ENCODE data around the gene R3HCC1L. TPM values are rescaled to one million over a fixed set of nuclear protein-coding genes. Genes with fewer than 3 reads are reported as not detected.
A peak's percentile ranks its signal among the peaks of the same experiment; 100 is the strongest.

R3HCC1L gene
- polyA plus RNA-seq (2012; ENCODE audit: low read depth, missing spikeins): 10.6 TPM

DNA sequence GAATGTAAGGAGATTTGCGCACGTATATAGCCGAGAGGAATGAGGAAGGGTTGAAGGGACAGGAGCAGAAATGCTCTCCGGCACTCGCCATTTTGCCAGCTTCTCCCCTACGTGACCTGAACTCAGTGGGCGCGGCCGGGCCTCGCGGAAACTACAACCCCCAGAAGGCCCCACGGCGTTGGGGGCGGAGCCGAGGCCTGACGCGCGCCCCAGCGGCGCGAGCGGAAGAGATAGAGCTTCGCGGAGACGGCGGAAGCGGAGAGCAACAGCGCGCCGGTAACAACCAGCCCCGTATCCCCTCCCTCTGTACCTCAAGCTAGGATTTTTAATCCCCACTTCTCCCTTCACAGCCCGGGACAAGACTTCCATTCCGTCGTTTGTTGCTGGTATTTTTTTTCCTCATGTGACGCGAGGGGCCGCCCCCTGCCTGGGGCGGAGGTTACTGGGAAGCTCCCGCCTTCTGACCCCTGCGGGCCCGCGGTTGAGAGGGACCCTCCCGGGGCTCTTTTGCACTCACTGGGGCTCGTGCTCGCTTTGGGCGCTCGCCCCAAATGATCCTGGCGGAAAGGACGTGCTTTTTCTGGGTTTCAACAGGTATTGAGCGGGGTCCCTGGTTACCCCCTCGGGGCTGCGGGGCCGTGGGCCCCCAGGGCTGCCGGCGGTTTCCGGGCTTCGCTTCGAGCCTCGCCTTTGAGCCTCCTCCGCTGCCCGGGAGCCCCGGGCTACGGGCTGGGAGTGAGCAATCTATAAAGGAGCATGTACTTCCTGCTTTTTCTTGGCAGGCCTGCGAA, at the start of gene R3HCC1L:
Gene R3HCC1L, plus strand, starts transcription at position 227 of the 791 bp plus-strand sequence. CDS start 73,458 bp downstream, outside the sequence.
- peak; percentile 70 for DNase-seq (ENCODE audit: insufficient read length, low spot score)
- peak; percentile 81 for TF ChIP-seq POLR2AphosphoS5 (IDR thresholded peaks at IDR 0.05; ENCODE audit: low read depth, low read length)
- peak; percentile 78; the same call in 1 of the 2 replicates for TF ChIP-seq POU2F2 (IDR thresholded peaks at IDR 0.05; ENCODE audit: low read depth, low read length)
- peak; percentile 90 for TF ChIP-seq POLR2A (IDR thresholded peaks at IDR 0.05; ENCODE audit: low read depth, low read length)
- TF ChIP-seq PAX5 (IDR thresholded peaks at IDR 0.05; ENCODE audit: insufficient read depth, low read length, severe bottlenecking): no peak
- peak; percentile 13; the same call in 1 of the 2 replicates for TF ChIP-seq SPI1 (IDR thresholded peaks at IDR 0.05; ENCODE audit: low read depth, low read length)
- peak; percentile 62; the same call in 1 of the 2 replicates for TF ChIP-seq TAF1 (IDR thresholded peaks at IDR 0.05; ENCODE audit: low read depth, low read length)
- peak; percentile 98 for FAIRE-seq

DNA sequence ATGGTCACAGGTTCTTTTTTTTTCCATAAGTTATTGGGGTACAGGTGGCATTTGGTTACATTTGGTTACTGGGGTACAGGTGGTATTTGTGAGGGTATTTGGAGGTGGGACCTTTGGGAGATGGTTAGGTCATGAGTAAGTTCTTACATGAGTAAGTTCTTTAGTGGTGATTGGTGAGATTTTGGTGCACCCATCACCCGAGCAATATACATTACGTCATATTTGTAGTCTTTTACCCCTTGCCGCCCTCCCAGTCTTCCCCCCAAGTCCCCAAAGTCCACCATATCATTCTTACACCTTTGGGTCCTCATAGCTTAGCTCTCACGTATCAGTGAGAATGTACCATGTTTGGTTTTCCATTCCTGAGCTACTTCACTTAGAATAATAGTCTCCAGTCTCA, 49.2 kb upstream of the R3HCC1L start:
- TF ChIP-seq SPI1 (IDR thresholded peaks at IDR 0.05; ENCODE audit: low read depth, low read length): no peak
- TF ChIP-seq POLR2AphosphoS5 (IDR thresholded peaks at IDR 0.05; ENCODE audit: low read depth, low read length): no peak
- TF ChIP-seq TAF1 (IDR thresholded peaks at IDR 0.05; ENCODE audit: low read depth, low read length): no peak
- TF ChIP-seq PAX5 (IDR thresholded peaks at IDR 0.05; ENCODE audit: insufficient read depth, low read length, severe bottlenecking): no peak
- TF ChIP-seq POLR2A (IDR thresholded peaks at IDR 0.05; ENCODE audit: low read depth, low read length): no peak
- no peak for TF ChIP-seq POU2F2 (IDR thresholded peaks at IDR 0.05; ENCODE audit: low read depth, low read length)
- FAIRE-seq (no peak), DNase-seq (ENCODE audit: insufficient read length, low spot score) (no peak)

DNA sequence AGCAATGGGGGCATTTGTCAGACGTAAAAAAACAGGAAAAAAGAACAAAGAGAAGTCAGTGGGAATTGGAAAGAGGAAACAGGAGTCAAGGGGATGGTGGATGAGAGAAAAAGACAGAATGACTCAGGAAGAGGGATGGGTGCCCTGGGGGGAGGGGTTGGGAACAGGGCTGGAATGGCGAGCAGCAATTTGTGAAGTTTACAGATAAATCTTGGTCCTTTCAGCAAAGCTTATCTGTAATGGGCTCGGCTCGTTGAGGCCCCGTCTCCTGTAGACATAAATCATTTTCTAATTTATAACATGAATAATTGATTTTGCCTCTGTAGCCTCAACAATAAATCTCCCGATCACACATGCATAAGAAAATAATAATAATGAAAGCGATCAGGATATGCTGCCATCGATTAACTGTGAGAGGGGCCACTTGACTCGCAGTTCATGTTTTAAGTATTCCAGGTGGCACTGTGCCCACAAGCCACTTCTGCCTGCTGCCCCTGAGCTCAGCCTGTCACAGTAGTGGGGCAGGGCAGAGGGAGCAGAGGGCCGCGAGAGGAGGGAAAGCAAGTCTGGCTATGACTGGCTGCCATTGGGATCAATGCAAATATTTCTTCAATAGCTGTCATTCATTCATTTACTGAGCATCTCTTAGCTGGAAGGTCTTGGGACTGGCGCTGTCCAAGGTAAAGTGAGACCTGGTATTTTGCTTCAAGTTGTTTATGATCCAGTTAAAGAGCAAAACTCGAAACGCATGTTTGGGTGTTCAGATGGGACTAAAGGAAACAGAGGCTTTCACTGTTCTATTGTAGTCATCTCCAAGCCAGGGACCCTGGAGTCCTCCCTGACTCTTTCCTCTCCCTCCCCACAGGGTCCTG, 47.4 kb upstream of the R3HCC1L start:
- TF ChIP-seq POLR2AphosphoS5 (IDR thresholded peaks at IDR 0.05; ENCODE audit: low read depth, low read length) (no peak), POU2F2 (IDR thresholded peaks at IDR 0.05; ENCODE audit: low read depth, low read length) (no peak), SPI1 (IDR thresholded peaks at IDR 0.05; ENCODE audit: low read depth, low read length) (no peak), TAF1 (IDR thresholded peaks at IDR 0.05; ENCODE audit: low read depth, low read length) (no peak), POLR2A (IDR thresholded peaks at IDR 0.05; ENCODE audit: low read depth, low read length) (no peak), PAX5 (IDR thresholded peaks at IDR 0.05; ENCODE audit: insufficient read depth, low read length, severe bottlenecking) (no peak)
- DNase-seq (ENCODE audit: insufficient read length, low spot score): no peak
- FAIRE-seq: no peak

DNA sequence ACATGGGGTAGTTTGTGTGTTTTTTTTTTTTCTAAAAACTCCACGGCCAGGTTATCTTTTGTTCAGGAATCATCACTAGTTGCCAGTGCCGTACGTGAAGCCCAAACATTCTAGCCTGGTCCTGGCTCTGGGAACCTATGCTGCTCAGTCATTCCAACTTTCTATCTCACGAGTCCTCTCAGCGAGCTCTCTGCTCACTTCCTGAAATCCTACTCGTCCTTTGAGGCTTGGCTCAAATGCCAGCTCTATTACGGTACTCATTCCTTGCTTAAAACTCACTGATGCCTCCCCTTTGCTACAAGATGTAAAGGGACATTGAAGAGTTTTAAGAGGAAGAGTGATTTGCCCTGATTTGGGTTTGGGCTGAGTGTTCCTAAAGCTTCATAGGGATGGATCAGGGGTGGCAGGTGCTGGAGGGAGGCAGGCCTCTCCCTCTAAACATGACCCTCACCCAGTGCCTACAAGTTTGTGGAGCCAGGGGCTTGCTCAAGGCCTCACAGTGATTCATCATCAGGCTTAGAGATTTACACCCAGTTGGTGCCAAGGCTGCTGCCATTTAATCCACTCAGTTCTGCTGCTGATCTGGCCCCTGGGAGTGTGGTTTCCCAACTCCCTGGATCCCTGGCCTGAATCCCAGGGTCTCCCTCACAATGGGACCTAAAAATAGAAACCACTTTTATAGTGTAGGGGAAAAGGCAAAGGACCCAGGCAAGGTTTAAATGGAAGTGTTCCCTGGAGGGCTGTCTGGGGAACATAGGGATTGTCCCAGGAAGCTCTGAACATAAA, 46.1 kb upstream of the R3HCC1L start:
- FAIRE-seq: no peak
- TF ChIP-seq POLR2AphosphoS5 (IDR thresholded peaks at IDR 0.05; ENCODE audit: low read depth, low read length) (no peak), TAF1 (IDR thresholded peaks at IDR 0.05; ENCODE audit: low read depth, low read length) (no peak), POLR2A (IDR thresholded peaks at IDR 0.05; ENCODE audit: low read depth, low read length) (no peak), SPI1 (IDR thresholded peaks at IDR 0.05; ENCODE audit: low read depth, low read length) (no peak), PAX5 (IDR thresholded peaks at IDR 0.05; ENCODE audit: insufficient read depth, low read length, severe bottlenecking) (no peak), POU2F2 (IDR thresholded peaks at IDR 0.05; ENCODE audit: low read depth, low read length) (no peak)
- no peak for DNase-seq (ENCODE audit: insufficient read length, low spot score)

DNA sequence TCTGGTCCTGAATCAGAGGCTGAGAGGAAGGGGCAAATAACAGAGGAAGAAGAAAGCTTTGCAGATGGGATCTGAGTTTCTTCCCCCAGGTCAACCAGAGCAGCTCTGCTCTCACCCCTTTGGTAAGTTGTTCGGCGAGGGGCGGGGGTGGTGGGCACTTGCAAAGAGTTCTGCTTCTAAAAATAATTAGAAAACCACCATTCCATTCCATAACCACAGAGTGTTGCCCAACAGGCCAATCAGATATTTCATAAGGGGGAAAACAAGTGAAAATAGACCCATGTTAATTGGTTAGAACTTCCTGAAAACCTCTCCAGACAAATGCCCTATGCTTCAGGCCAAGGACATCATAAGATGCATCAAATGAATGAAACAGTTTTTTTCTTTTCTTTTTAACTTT, 43.6 kb upstream of the R3HCC1L start:
- no peak for FAIRE-seq
- DNase-seq (ENCODE audit: insufficient read length, low spot score): no peak
- TF ChIP-seq POLR2A (IDR thresholded peaks at IDR 0.05; ENCODE audit: low read depth, low read length): no peak

DNA sequence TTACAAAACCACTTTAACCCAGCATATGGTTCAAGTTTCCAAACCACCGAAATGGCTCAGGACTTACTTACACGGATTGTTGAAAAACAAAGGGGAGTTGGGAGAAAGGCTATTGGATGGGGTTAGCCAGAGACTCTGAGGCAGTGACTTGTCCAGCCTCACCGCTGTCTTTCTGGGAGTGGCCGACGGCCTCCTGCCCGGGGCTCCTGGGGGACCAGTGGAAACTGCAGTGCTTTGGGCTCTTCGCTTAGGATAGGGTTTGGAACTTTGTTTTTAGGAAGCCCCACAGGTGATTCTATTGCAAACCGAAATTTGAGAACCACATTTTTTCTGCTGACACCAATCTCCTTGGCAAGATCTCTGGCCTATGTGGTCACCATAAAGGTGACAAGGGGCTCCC, 38.1 kb upstream of the R3HCC1L start:
- DNase-seq (ENCODE audit: insufficient read length, low spot score) (no peak), FAIRE-seq (no peak)
- TF ChIP-seq PAX5 (IDR thresholded peaks at IDR 0.05; ENCODE audit: insufficient read depth, low read length, severe bottlenecking) (no peak), POU2F2 (IDR thresholded peaks at IDR 0.05; ENCODE audit: low read depth, low read length) (no peak), POLR2A (IDR thresholded peaks at IDR 0.05; ENCODE audit: low read depth, low read length) (no peak), TAF1 (IDR thresholded peaks at IDR 0.05; ENCODE audit: low read depth, low read length) (no peak), POLR2AphosphoS5 (IDR thresholded peaks at IDR 0.05; ENCODE audit: low read depth, low read length) (no peak), SPI1 (IDR thresholded peaks at IDR 0.05; ENCODE audit: low read depth, low read length) (no peak)

DNA sequence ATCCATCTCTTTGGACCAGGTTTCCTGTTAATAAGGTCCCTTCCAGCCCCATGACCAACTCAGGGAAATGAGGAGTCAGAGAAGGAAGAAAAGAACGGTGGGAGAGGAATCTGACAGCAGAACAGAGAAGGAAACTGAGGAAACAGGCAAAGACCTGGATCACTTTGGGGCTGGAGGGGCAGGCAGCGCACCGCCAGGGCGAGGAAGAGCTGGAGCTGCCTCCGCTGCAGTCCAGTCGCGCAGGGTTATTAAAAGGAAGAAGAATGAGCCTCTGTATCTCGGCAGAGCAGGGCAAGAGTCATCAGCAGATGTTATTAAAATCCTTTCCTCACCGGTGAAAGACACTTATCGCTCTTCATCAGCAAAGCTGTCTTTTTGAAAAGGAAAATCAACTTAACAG, 37.7 kb upstream of the R3HCC1L start:
- DNase-seq (ENCODE audit: insufficient read length, low spot score) (no peak), FAIRE-seq (no peak)
- no peak for TF ChIP-seq POLR2AphosphoS5 (IDR thresholded peaks at IDR 0.05; ENCODE audit: low read depth, low read length)
- TF ChIP-seq PAX5 (IDR thresholded peaks at IDR 0.05; ENCODE audit: insufficient read depth, low read length, severe bottlenecking): no peak
- TF ChIP-seq SPI1 (IDR thresholded peaks at IDR 0.05; ENCODE audit: low read depth, low read length): no peak
- TF ChIP-seq POU2F2 (IDR thresholded peaks at IDR 0.05; ENCODE audit: low read depth, low read length): no peak

DNA sequence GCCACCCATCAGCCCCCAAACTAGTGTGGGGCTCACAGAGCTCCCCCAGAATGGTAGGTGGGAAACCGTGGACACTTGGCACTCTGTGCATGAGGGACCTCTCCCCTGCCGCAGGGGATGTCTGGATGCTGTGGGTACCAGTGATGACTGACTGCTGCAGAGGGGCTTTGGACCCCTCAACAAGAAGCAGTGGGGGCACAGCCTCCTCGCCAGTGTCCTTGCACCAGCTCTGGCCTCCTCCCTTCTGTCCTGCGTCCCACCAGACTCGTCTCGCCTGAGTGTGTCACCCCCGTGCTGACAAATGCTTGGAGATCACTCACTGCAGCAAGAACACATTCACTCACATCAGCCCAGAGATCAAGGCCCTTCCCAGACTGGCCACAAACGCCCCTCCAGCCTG, 37.3 kb upstream of the R3HCC1L start:
- DNase-seq (ENCODE audit: insufficient read length, low spot score) (no peak), FAIRE-seq (no peak)
- TF ChIP-seq POU2F2 (IDR thresholded peaks at IDR 0.05; ENCODE audit: low read depth, low read length) (no peak), POLR2A (IDR thresholded peaks at IDR 0.05; ENCODE audit: low read depth, low read length) (no peak), TAF1 (IDR thresholded peaks at IDR 0.05; ENCODE audit: low read depth, low read length) (no peak), SPI1 (IDR thresholded peaks at IDR 0.05; ENCODE audit: low read depth, low read length) (no peak), PAX5 (IDR thresholded peaks at IDR 0.05; ENCODE audit: insufficient read depth, low read length, severe bottlenecking) (no peak)

DNA sequence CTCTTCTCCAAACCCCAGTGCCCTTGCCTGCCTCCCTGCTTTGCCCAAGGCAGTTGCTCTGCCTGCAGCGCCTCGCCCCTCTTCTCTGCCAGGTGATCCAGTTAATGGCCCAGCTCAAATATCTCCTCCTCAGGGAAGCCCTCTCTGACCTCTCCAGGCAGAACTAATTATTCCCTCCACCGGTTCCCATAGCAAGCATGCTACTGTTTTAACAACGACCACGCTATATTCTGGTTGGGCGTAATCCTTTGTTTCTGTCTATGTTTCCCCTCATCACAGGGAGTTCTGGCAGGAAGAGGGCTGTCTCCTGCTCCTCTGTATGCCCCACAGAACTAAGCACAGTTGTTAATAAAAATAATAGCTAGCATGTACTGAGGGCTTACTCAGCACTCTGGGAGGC, 36.8 kb upstream of the R3HCC1L start:
- TF ChIP-seq SPI1 (IDR thresholded peaks at IDR 0.05; ENCODE audit: low read depth, low read length): no peak
- TF ChIP-seq TAF1 (IDR thresholded peaks at IDR 0.05; ENCODE audit: low read depth, low read length): no peak
- no peak for TF ChIP-seq PAX5 (IDR thresholded peaks at IDR 0.05; ENCODE audit: insufficient read depth, low read length, severe bottlenecking)
- no peak for TF ChIP-seq POLR2AphosphoS5 (IDR thresholded peaks at IDR 0.05; ENCODE audit: low read depth, low read length)
- no peak for TF ChIP-seq POLR2A (IDR thresholded peaks at IDR 0.05; ENCODE audit: low read depth, low read length)
- no peak for TF ChIP-seq POU2F2 (IDR thresholded peaks at IDR 0.05; ENCODE audit: low read depth, low read length)
- DNase-seq (ENCODE audit: insufficient read length, low spot score) (no peak), FAIRE-seq (no peak)

Measured in GM12891 (cell line).